NCI-H2081 (cell line): ENCODE results near the gene OR52K2.
"Not testable (repeated sequence)": the region's sequence is repeated elsewhere in the genome, so short reads cannot be mapped to it uniquely, and the experiment has no call there.

ENCODE experiments used
- DNase-seq, 2 experiments: peaks; one replicate each; lab custom pipeline; 2025; lab: John Stamatoyannopoulos, UW

OR52K2 gene

DNA sequence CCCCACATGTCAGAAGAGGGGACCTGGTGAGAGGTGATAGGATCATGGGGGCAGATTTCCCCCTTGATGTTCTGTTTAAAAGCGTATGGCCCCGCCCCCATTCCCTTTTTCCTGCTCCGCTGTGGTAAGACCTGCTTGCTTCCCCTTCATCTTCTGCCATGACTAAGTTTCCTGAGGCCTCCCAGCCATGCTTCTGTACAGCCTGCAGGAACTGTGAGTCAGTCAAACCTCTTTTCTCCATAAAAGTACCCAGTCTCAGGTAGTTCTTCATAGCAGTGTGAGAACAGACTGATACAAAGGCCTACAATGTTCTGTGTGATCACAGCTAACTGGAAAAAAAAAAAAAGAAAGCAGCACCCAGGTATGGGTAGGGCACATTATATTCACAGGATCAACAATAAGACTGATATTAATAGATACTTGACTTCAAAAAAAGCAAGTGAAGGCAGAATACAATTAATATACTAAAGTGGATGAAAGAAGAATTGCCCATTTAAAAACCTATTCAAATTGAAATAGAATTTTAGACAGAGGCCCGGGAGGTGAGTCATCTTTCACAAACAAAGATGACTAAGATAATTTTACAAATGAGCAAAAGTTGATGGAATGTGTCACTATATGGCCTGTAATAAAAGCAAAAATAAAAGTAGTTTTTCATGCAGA, 31.6 kb downstream of the OR52K2 start:
- DNase-seq: no peak

DNA sequence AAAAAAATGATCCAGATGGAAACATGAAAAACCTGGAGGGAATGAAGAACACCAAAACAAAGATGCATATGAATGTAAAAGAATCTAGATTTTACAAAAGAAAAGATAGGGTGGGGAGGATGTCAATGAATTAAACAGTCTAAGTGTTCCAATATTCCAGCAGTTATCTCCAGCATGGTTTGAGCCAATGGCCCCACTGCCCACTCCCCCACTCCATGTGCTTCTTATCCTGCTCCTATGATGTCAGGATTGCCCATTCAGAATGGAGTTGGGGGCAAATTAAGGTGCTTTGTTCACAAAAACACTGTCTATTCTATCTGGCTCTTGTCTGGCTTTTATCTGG, 32.1 kb downstream of the OR52K2 start:
- no peak for DNase-seq

DNA sequence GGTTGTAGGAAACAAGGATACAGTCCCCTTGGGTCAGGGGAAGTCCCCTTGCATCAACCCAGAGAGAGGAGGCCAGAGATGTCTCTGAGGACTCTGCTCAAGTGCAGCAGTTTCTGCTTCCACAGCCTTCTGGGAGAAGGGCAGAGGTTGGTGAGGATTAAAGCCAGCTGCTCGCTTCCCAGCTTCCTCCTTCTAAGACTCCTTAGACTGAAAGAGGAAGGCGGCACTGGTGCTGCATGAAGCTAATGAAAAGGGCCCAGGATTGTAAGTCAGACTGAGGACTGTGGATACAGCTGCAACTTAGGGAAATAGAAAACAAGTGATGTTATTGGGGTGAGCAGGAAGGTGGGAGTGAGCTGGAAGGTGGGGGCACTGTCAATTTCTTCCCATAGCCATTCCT, 33.4 kb downstream of the OR52K2 start, which contains the start of gene OR52K1:
Gene OR52K1, plus strand, starts transcription at position 202 of the 400 bp plus-strand sequence. CDS start 6,255 bp downstream, outside the sequence.
- DNase-seq: no peak

DNA sequence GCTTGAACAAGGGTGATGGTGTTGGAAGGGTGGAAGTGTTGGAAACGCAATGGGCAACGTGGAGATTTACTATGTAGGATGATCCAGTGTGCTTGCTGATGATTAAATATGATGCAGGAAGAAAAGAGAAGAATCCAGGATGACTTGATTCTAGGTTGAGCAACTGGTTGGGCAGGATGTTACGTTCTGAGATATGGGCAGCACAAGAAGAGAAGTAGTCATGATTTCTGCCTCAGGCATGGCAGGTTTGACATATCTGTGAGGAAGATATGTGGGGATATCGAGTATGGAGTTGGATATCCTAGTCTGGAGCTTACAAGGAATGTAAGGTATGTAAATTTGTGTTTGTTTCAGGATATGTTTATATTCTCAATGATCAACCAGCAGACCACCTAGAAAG, 35.2 kb downstream of the OR52K2 start:
- no peak for DNase-seq

DNA sequence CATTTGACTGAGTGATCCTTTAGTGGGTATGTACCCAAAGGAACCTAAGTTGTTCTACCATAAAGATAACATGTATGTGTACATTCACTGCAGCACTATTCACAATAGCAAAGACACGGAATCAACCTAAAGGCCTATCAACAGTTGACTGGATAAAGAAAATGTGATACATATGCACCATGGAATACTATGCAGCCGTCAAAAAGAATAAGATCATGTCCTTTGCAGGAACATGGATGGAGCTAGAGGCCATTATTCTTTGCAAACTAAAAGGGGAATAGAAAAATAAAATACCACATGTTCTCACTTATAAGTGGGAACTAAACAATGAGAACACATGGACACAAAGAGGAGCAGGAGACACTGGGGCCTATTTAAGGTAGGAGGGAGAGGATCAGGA, 42.3 kb downstream of the OR52K2 start:
- not testable (repeated sequence) for DNase-seq

DNA sequence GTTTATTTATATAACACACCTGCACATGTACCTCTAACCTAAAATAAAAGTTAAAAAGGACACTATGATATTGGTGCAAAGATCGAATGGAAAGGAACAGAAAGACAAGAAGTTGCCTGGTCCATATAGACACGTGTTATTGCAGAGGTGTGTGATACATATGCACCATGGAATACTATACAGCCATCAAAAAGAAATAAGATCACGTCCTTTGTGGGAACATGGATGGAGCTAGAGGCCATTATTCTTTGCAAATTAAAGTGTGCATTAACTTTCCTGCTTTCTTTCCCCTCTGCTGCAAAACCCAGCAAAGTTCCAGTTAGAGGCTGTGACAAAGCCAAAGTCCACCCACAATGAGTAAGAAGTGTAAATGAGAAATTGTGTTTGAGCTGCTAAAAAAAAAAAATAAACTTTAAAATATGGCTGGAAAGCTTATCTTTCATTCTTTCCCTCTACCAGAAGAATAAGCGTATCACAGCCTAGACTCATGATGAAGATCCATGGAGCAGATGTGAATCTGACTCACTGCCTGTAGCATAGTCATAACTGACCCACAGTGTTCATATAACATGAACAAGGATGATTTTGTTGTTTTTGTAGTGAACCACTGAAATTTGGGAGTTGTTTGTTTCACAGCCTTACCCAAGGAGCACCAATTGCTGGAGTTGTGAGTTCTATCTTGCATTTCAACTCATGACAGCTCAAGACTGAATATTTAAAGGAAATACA, 42.9 kb downstream of the OR52K2 start:
- no peak for DNase-seq

DNA sequence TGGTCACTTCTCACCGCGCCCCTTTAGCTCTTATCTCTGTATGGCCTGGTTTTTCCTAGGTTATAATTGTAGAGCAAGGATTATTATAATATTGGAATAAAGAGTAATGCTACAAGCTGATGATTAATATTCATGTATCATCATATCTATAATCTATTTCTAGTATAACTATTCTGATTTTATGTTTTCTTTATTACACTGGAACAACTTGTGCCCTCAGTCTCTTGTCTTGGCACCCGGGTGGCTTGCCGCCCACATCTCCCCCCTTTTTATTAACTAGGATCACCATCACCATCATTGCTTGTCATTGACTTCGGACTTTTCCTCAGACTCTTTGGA, 44.4 kb downstream of the OR52K2 start:
- DNase-seq: no peak

DNA sequence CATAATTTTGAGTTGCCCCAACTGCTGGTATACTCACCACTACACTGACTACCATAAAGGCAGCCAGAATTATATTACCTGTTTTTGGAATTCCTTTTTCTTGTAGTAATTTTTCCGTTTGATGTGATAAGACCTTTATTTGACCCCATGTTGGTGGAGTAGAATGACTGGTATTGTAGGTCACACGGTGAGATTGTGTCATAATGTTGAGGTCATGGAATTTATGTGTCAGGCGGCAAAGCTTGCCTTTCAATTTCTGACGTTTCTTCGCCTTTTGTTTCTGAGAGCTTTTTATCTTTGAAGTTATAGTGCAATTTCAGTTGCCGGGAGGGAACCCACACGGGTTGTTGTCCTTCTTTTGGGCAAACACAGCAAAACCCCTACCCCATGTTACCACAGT, 46.4 kb downstream of the OR52K2 start:
- DNase-seq: no peak

DNA sequence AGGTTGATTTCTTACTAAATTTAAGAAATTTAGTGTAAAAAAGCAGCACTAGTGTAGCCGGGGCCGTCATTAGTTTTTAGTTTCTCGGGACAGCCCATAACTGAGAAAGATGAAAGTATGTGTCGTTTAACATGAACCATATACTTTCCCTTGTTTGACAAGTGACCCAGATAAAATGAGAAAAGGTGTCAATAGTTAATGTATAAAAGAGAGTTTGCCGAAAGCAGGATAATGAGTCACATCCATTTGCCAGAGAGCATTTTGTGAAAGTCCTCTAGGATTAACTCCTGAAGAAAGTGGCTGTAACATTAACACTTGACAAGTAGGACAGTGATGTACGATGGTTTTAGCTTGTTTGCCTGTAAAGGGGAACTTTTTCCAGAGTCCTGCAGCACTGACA, 46.9 kb downstream of the OR52K2 start:
- no peak for DNase-seq

DNA sequence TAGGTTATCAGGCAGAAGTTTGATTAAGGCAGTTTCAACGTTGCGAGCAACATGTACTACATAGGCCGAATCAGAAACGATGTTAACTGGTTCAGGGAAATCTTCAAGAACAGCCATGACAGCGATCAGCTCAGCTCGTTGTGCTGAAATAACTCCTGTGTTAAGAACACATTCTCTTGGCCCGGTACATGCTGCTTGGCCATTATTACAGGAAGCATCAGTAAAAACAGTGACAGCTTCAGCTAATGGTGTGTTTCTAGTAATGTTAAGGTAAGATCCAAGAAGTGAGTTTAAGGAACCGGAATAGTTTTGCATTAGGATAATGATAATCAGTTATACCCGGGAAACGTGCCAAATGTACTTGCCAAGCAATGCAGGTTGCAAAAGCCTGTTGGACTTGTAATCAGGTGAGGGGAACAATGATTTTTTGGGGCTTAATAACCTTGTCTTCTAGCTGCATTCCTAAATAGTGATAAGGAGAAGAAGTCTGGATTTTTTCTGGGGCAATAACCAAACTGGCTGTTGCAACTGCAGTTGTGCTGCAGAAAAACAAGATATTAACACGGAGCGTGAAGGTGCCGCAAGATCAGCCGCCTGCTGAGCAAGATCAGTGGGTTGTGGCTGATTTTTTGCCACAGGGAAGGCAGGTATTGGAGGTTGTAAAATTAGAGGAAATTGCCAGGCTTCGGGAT, 47.6 kb downstream of the OR52K2 start:
- no peak for DNase-seq
